PC-9 (cell line): ENCODE results near the gene GALNT11. TPM values are rescaled to one million over a fixed set of nuclear protein-coding genes. Genes with fewer than 3 reads are reported as not detected.
A peak's percentile ranks its signal among the peaks of the same experiment; 100 is the strongest.
"Not testable (repeated sequence)": the region's sequence is repeated elsewhere in the genome, so short reads cannot be mapped to it uniquely, and the experiment has no call there.

Source experiments
- BruUV-seq: library from RNA; stranded (reverse); fragments of 400-500 nt; replicated peaks from 2 replicates; lab custom pipeline; 2021; lab: Mats Ljungman, UMichigan
- CTCF ChIA-PET: fragments of 300-600 bp; sonication (Branson Sonifier 250); formaldehyde crosslinking; loops from one replicate; lab custom pipeline; 2022; ENCODE audit warnings: antibody characterized with exemption; lab: Charles Lee
- POLR2A ChIA-PET: fragments of 300-600 bp; sonication (Branson Sonifier 250); formaldehyde crosslinking; loops from one replicate; lab custom pipeline; 2022; ENCODE audit warnings: antibody characterized with exemption; ENCODE audit not compliant: unreplicated experiment; lab: Charles Lee
- DNase-seq, 2 experiments: peaks; one replicate each; pipeline versions ENCODE4 v3.0.0 to v3.0.0-alpha.2; 2015 to 2022; ENCODE audit warnings: mixed read lengths in 1 of 2
- H2AFZ ChIP-seq: fragments of 200-600 bp; sonication (generic); 2 replicates; pipeline ENCODE4 v1.8.1; 2017; ENCODE audit warnings: antibody characterized with exemption
- H3F3A ChIP-seq: fragments of 200-600 bp; sonication (generic); 2 replicates; pipeline ENCODE4 v1.8.1; 2017; ENCODE audit warnings: antibody characterized with exemption, mild to moderate bottlenecking, low read depth; ENCODE audit not compliant: insufficient read depth
- H3K27ac ChIP-seq: fragments of 200-600 bp; sonication (generic); 2 replicates; pipeline ENCODE4 v1.6.1; 2016; ENCODE audit warnings: mixed run types
- H3K27me3 ChIP-seq: fragments of 200-600 bp; sonication (generic); 2 replicates; pipeline ENCODE4 v1.6.1; 2016; ENCODE audit warnings: low read depth, mixed run types; ENCODE audit not compliant: insufficient read depth
- H3K36me3 ChIP-seq: fragments of 200-600 bp; sonication (generic); 2 replicates; pipeline ENCODE4 v1.6.1; 2016; ENCODE audit warnings: low read depth, mixed run types
- H3K4me1 ChIP-seq: fragments of 200-600 bp; sonication (generic); replicated peaks from 2 replicates; pipeline ENCODE4 v1.6.1; 2016; ENCODE audit warnings: mixed run types; ENCODE audit not compliant: insufficient read depth
- H3K4me2 ChIP-seq: fragments of 200-600 bp; sonication (generic); 2 replicates; pipeline ENCODE4 v1.6.1; 2017; ENCODE audit warnings: mixed run types
- H3K4me3 ChIP-seq: fragments of 200-600 bp; sonication (generic); 2 replicates; pipeline ENCODE4 v1.6.1; 2016; ENCODE audit warnings: mixed run types
- H3K79me2 ChIP-seq: fragments of 200-600 bp; sonication (generic); 2 replicates; pipeline ENCODE4 v1.6.1; 2017; ENCODE audit warnings: low read depth, mixed run types
- H3K9me2 ChIP-seq: fragments of 200-600 bp; sonication (generic); 2 replicates; pipeline ENCODE4 v1.8.1; 2017; ENCODE audit warnings: mild to moderate bottlenecking; ENCODE audit not compliant: insufficient read depth
- H3K9me3 ChIP-seq: fragments of 200-600 bp; sonication (generic); 2 replicates; pipeline ENCODE4 v1.8.1; 2016; ENCODE audit warnings: low read depth; ENCODE audit not compliant: insufficient read depth
- H4K20me1 ChIP-seq: fragments of 200-600 bp; sonication (generic); 2 replicates; pipeline ENCODE4 v1.8.1; 2017; ENCODE audit not compliant: insufficient read depth
- CTCF ChIP-seq: fragments of 200-600 bp; sonication (generic); conservative IDR thresholded peaks from 2 replicates; pipeline ENCODE4 v1.6.1; 2017; ENCODE audit warnings: mixed run types, antibody characterized with exemption, mild to moderate bottlenecking, moderate library complexity
- EZH2 ChIP-seq: fragments of 200-600 bp; sonication (generic); IDR thresholded peaks from 2 replicates; pipeline ENCODE4 v1.8.0; 2017; ENCODE audit warnings: antibody characterized with exemption, low read depth
- intact Hi-C: fragments of 100-400 bp; cut with micrococcal nuclease; formaldehyde crosslinking; loops from one replicate; pipeline ENCODE4 v1.10.0; 2022; ENCODE audit not compliant: unreplicated experiment
- total RNA-seq: library from RNA; stranded (reverse); gene quantifications from 2 replicates; pipeline ENCODE4 v1.2.3, GENCODE V29; 2021

Gene GALNT11
- total RNA-seq, 1 experiment from 2014 or later = 28.8 TPM

DNA sequence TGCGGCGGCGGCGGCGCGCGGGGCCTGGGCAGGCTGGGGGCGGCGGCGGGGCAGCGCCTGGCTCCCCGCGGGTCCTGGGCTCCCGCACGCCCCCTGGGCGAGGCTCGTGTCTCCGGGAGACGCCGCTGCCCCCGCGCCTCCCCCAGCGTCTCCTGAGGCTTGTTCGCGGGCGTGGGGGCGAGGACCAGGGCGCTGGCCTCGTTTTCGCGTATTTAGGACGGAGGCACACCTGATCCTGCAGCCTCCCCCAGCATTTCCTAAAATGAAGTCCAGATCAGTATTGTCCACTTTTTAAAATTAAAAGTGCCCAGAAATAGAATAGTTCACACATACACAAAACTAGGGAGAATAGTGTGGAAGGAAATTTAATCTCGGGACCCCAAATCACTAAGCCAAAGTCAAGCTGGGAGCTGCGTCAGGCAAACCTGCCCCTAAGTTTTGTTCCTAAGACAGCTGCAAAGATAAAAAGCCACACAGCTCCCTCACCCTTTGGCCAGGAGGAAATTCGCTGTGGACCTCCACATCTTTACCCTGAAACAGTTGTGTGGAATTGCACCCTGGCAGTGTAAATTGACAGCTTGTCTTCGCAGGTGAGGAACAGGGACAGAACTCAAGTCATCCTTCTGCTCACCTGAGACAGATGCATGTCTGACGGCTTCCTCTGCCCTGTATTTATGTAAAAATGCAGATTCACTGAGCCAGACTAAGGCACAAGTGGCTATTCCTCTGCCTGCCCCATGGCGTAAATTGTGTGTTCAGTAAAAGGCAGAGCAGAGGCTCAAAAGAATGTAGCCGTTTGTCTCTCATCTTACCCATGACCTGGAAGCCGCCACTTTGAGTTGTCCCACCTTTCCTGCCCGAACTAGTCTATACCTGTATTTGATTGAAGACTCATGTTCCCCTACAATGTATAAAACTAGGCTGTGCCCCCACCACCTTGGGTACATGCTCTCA, 740 bp downstream of the GALNT11 start:
- POLR2A ChIA-PET = no interaction called here
- TSS peak; percentile 47 for BruUV-seq

DNA sequence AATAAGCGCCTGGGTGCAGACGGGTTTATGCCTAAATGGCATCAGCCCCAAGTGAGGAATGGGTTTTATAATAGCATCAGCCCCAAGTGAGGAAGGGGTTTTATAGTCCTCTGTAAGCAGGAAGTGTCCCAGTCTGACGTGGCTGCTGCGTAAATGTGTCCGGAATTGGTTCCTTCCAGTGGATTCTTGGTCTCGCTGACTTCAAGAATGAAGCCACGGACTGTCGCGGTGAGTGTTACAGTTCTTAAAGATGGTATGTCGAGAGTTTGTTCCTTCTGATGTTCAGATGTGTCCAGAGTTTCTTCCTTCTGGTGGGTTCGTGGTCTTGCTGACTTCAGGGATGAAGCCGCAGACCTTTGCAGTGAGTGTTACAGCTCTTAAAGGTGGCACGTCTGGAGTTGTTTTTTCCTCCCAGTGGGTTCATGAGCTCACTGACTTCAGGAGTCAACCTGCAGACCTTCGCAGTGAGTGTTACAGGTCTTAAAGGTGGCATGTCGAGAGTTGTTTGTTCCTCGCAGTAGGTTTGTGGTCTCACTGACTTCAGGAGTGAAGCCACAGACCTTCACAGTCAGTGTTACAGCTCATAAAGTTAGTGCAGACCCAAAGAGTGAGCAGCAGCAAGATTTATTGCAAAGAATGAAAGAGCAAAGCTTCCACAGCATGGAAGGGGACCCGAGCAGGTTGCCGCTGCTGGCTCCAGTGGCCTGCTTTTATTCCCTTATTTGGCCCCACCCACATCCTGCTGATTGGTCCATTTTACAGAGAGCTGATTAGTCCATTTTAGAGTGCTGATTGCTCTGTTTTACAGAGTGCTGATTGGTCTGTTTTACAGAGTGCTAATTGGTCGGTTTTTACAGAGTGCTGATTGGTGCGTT, 2.3 kb downstream of the GALNT11 start:
- H3K27ac ChIP-seq, CTCF ChIA-PET, H3K4me2 ChIP-seq, H3K79me2 ChIP-seq, POLR2A ChIA-PET, H2AFZ ChIP-seq, H3K4me3 ChIP-seq, H3K9me3 ChIP-seq, H3F3A ChIP-seq, DNase-seq, H3K27me3 ChIP-seq, H3K36me3 ChIP-seq, intact Hi-C loops, H3K9me2 ChIP-seq, H4K20me1 ChIP-seq, BruUV-seq: not testable (repeated sequence)
- peaks cover 16% of the 10 kb centered on the region for H3K4me1 ChIP-seq

More for the DNA sequence above, 740 bp downstream of the GALNT11 start:
- H3K9me3 ChIP-seq = no peaks in the 10 kb centered on the region
- no peak overlapping the region for H3K27ac ChIP-seq
- TF ChIP-seq CTCF (peak; percentile 33; the same call in 1 of the 2 replicates), EZH2 (no peak)
- DNase-seq = no peak
- H3K79me2 ChIP-seq = peaks cover 6% of the 10 kb centered on the region
- H3K4me2 ChIP-seq = peak overlapping the region; percentile 93
- H3F3A ChIP-seq = no peaks in the 10 kb centered on the region
- intact Hi-C loops = loop anchor here (1.0 kb wide), 1 partner anchor 151 kb away; no protein-coding TSS in a partner anchor
- H3K4me1 ChIP-seq = peaks cover 16% of the 10 kb centered on the region
- no peaks in the 10 kb centered on the region for H4K20me1 ChIP-seq
- H2AFZ ChIP-seq = peak overlapping the region; percentile 99
- H3K9me2 ChIP-seq = no peaks in the 10 kb centered on the region
- CTCF ChIA-PET = no interaction called here
- H3K36me3 ChIP-seq = no peaks in the 10 kb centered on the region
- H3K27me3 ChIP-seq = no peaks in the 10 kb centered on the region
- peak overlapping the region; percentile 78 for H3K4me3 ChIP-seq

DNA sequence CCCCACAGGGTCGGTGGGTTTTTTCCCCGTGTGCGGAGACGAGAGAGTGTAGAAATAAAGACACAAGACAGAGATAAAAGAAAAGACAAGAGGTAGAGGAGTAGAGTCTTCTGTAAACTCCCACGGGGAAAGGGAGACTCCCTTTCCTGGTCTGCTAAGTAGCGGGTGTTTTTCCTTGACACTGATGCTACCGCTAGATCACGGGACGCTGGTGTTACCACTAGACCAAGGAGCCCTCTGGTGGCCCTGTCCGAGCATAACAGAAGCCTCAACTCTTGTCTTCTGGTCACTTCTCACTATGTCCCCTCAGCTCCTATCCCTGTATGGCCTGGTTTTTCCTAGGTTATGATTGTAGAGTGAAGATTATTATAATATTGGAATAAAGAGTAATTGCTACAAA, 4.6 kb downstream of the GALNT11 start:
- H3K4me1 ChIP-seq = peaks cover 16% of the 10 kb centered on the region
- H3K9me3 ChIP-seq, intact Hi-C loops, H3K9me2 ChIP-seq, H3F3A ChIP-seq, H3K27me3 ChIP-seq, H3K4me3 ChIP-seq, H3K36me3 ChIP-seq, POLR2A ChIA-PET, BruUV-seq, H3K79me2 ChIP-seq, H4K20me1 ChIP-seq, H2AFZ ChIP-seq, H3K4me2 ChIP-seq, H3K27ac ChIP-seq: not testable (repeated sequence)
- peak; percentile 56 for TF ChIP-seq CTCF
- CTCF ChIA-PET = interaction anchor here (0.6 to 0.7 kb wide), 2 partner anchors 154 to 715 kb away, joined by 3 to 10 read pairs; no protein-coding TSS in a partner anchor
- DNase-seq = peak in 1 of 2 experiments; percentile 17

- H3K79me2 ChIP-seq, intact Hi-C loops, H2AFZ ChIP-seq, H3F3A ChIP-seq, H3K9me2 ChIP-seq, BruUV-seq, H3K9me3 ChIP-seq, H3K4me3 ChIP-seq, H3K27me3 ChIP-seq, POLR2A ChIA-PET, H4K20me1 ChIP-seq, H3K4me2 ChIP-seq, DNase-seq, H3K36me3 ChIP-seq, H3K27ac ChIP-seq: not testable (repeated sequence)
- peaks cover 16% of the 10 kb centered on the region for H3K4me1 ChIP-seq
- CTCF ChIA-PET = interaction anchor here (0.6 to 0.7 kb wide), 2 partner anchors 155 to 716 kb away, joined by 3 to 10 read pairs; no protein-coding TSS in a partner anchor
These were observed 5.2 kb downstream of the GALNT11 start for GRCh38 chr7:152030639-152031038.
